SK-N-SH (cell line): ENCODE measurements around the gene CMC4. TPM values are rescaled to one million over a fixed set of nuclear protein-coding genes. Genes with fewer than 3 reads are reported as not detected.
A peak's percentile ranks its signal among the peaks of the same experiment; 100 is the strongest.

ENCODE experiments used
- CTCF ChIA-PET: fragments of 300-600, 350-600 bp; formaldehyde crosslinking; extraction: SDS; loops from one replicate; lab custom pipeline; 2021; lab: Yijun Ruan, JAX
- POLR2A ChIA-PET: fragments of 350-600 bp; sonication (Branson Sonifier 250); formaldehyde crosslinking; extraction: SDS; loops from one replicate; lab custom pipeline; 2020; ENCODE audit warnings: antibody characterized with exemption, inconsistent platforms; lab: Yijun Ruan, JAX
- DNase-seq: peaks from one replicate; pipeline ENCODE4 v3.0.0; 2012
- H2AFZ ChIP-seq: fragments of 200-600 bp; sonication (generic); 2 replicates; pipeline ENCODE4 v1.8.1; 2016; ENCODE audit warnings: antibody characterized with exemption, mild to moderate bottlenecking, low read depth
- H3F3A ChIP-seq: fragments of 200-600 bp; sonication (generic); replicated peaks from 2 replicates; pipeline ENCODE3; 2016; ENCODE audit warnings: antibody characterized with exemption, mild to moderate bottlenecking; ENCODE audit not compliant: insufficient read depth
- H3K27ac ChIP-seq, 2 experiments: fragments of 200-500 bp in 1 of 2; fragments of 200-600 bp in 1 of 2; sonication (Bioruptor generic) in 1 of 2; sonication (generic), shearing (Covaris generic) in 1 of 2; 2 replicates each; pipeline versions ENCODE4 v1.5.1 to v1.6.1; 2014 to 2016; ENCODE audit warnings: low read depth in 2 of 2, inconsistent platforms in 1 of 2, low read length in 1 of 2, mild to moderate bottlenecking in 1 of 2, mixed read lengths in 1 of 2
- H3K27me3 ChIP-seq: fragments of 200-600 bp; sonication (generic), shearing (Covaris generic); 2 replicates; pipeline ENCODE4 v1.6.1; 2016; ENCODE audit warnings: mixed run types; ENCODE audit not compliant: insufficient read depth
- H3K36me3 ChIP-seq, 2 experiments: fragments of 200-500 bp in 1 of 2; fragments of 200-600 bp in 1 of 2; sonication (Bioruptor generic) in 1 of 2; sonication (generic) in 1 of 2; replicated peaks in 1 of 2; 2 replicates each; pipeline versions ENCODE3 to v1.5.1; 2014 to 2016; ENCODE audit warnings: low read length in 1 of 2, mild to moderate bottlenecking in 1 of 2; ENCODE audit not compliant: insufficient read depth in 2 of 2, control insufficient read depth in 1 of 2
- H3K4me1 ChIP-seq, 2 experiments: fragments of 200-500 bp in 1 of 2; fragments of 200-600 bp in 1 of 2; sonication (Bioruptor generic) in 1 of 2; sonication (generic), shearing (Covaris generic) in 1 of 2; 2 replicates each; pipeline versions ENCODE4 v1.5.1 to v1.6.1; 2014 to 2016; ENCODE audit warnings: low read depth in 1 of 2, low read length in 1 of 2, mixed run types in 1 of 2; ENCODE audit not compliant: insufficient read depth in 2 of 2, control insufficient read depth in 1 of 2
- H3K4me2 ChIP-seq: fragments of 200-600 bp; sonication (generic), shearing (Covaris generic); 2 replicates; pipeline ENCODE4 v1.6.1; 2017; ENCODE audit warnings: mixed run types
- H3K4me3 ChIP-seq, 2 experiments: fragments of 200-500 bp in 1 of 2; fragments of 200-600 bp in 1 of 2; sonication (Bioruptor generic) in 1 of 2; sonication (generic), shearing (Covaris generic) in 1 of 2; 2 replicates each; pipeline versions ENCODE4 v1.5.1 to v1.8.1; 2014 to 2016; ENCODE audit warnings: low read depth in 2 of 2, inconsistent platforms in 1 of 2, low read length in 1 of 2, mild to moderate bottlenecking in 1 of 2, mixed read lengths in 1 of 2, moderate library complexity in 1 of 2
- H3K79me2 ChIP-seq: fragments of 200-600 bp; sonication (generic); 2 replicates; pipeline ENCODE4 v1.8.1; 2017; ENCODE audit warnings: mild to moderate bottlenecking; ENCODE audit not compliant: insufficient read depth
- H3K9ac ChIP-seq: fragments of 200-600 bp; sonication (generic); 2 replicates; pipeline ENCODE4 v1.6.1; 2017; ENCODE audit warnings: mixed run types
- H3K9me2 ChIP-seq: fragments of 200-600 bp; sonication (generic); 2 replicates; pipeline ENCODE4 v1.6.1; 2017; ENCODE audit warnings: mixed run types
- H3K9me3 ChIP-seq: fragments of 200-600 bp; sonication (generic); 2 replicates; pipeline ENCODE4 v1.6.1; 2017; ENCODE audit warnings: mixed run types, mild to moderate bottlenecking, moderate library complexity
- H4K20me1 ChIP-seq: fragments of 200-600 bp; sonication (generic); 2 replicates; pipeline ENCODE4 v1.6.1; 2017; ENCODE audit warnings: mild to moderate bottlenecking, mixed run types; ENCODE audit not compliant: insufficient read depth
- CHD2 ChIP-seq: fragments of 150-350 bp; IDR thresholded peaks from 2 replicates; pipeline ENCODE4 v1.6.1; 2018; ENCODE audit warnings: low read length; ENCODE audit not compliant: partially characterized antibody
- CTCF ChIP-seq: fragments of 200-600 bp; sonication (generic); IDR thresholded peaks from 2 replicates; pipeline ENCODE4 v1.6.1; 2017; ENCODE audit warnings: antibody characterized with exemption, mild to moderate bottlenecking, moderate library complexity
- FOSL2 ChIP-seq: IDR thresholded peaks from 2 replicates; pipeline ENCODE4 v1.4.0; 2012; ENCODE audit warnings: low read depth, mild to moderate bottlenecking, moderate library complexity, borderline replicate concordance
- MEF2A ChIP-seq: IDR thresholded peaks from 2 replicates; pipeline ENCODE4 v1.4.0; 2012; ENCODE audit warnings: low read depth, borderline replicate concordance
- POLR2AphosphoS5 ChIP-seq: IDR thresholded peaks from 2 replicates; pipeline ENCODE4 v1.6.1; 2012; ENCODE audit warnings: low read depth, low read length
- RAD21 ChIP-seq: IDR thresholded peaks from 2 replicates; pipeline ENCODE4 v1.6.1; 2012; ENCODE audit warnings: mild to moderate bottlenecking, low read length
- SMC3 ChIP-seq: IDR thresholded peaks from 2 replicates; pipeline ENCODE4 v1.6.1; 2012; ENCODE audit warnings: low read depth, low read length, improper control_type of control experiment
- TCF12 ChIP-seq: IDR thresholded peaks from 2 replicates; pipeline ENCODE4 v1.4.0; 2012
- ZBTB33 ChIP-seq: IDR thresholded peaks from 2 replicates; pipeline ENCODE4 v1.4.0; 2012; ENCODE audit warnings: low read depth, borderline replicate concordance
- WGBS: methylation state at CpG from one replicate; pipeline ENCODE4 v1.1.6; 2017; ENCODE audit warnings: low lambda C conversion rate; 5-methylcytosine and 5-hydroxymethylcytosine counted together
- polyA plus RNA-seq, 3 experiments: library from polyadenylated mRNA; depleted of rRNA; stranded (reverse); fragments of >200 nt; gene quantifications; 2 replicates each; pipeline ENCODE4 v1.2.3, GENCODE V29; 2012

The CMC4 gene
- polyA plus RNA-seq, 1 of the 3 experiments (the other 2 are of a cell fraction) = 12.0 TPM

- Histone ChIP-seq H3K4me2 (no peak overlapping the region), H3K9me2 (no peaks in the 10 kb centered on the region), H3K9me3 (no peaks in the 10 kb centered on the region), H3K4me3 (no peak overlapping the region), H3K36me3 (peaks cover 4 to 7% of the 10 kb centered on the region in 2 experiments), H2AFZ (no peak overlapping the region), H3F3A (no peaks in the 10 kb centered on the region), H3K27me3 (no peaks in the 10 kb centered on the region), H4K20me1 (no peaks in the 10 kb centered on the region), H3K27ac (no peak overlapping the region), H3K79me2 (no peaks in the 10 kb centered on the region), H3K4me1 (no peaks in the 10 kb centered on the region), H3K9ac (no peak overlapping the region)
- ChIA-PET CTCF (interaction anchor here (0.6 to 2.6 kb wide), 17 partner anchors 8 to 295 kb away, joined by 3 to 9 read pairs (median 5); no protein-coding TSS in a partner anchor), POLR2A (no interaction called here)
- peak; percentile 34 for TF ChIP-seq SMC3
- TF ChIP-seq CTCF = peak; percentile 61
- peak; percentile 42 for TF ChIP-seq RAD21
- TF ChIP-seq CHD2 = no peak
- TF ChIP-seq ZBTB33 = no peak
- TF ChIP-seq FOSL2 = no peak
- peak; percentile 50 for DNase-seq
- 74% methylated on average over 23 of the region's 24 CpGs for WGBS
Observed at GRCh38 chrX:155086202-155086840, 15.4 kb upstream of the CMC4 start.

GRCh38 chrX:155071694-155072280, 851 bp upstream of the CMC4 start:
- DNase-seq = no peak
- Histone ChIP-seq H3K27ac (peak overlapping the region; percentile 60 to 76; a peak in 3 of 4 replicates), H3K4me3 (peak overlapping the region; percentile 55 to 72), H3K27me3 (no peaks in the 10 kb centered on the region), H3K9me2 (no peaks in the 10 kb centered on the region), H3K9ac (peak overlapping the region; percentile 65), H3K4me2 (peak overlapping the region; percentile 60), H4K20me1 (no peaks in the 10 kb centered on the region), H3K79me2 (peaks cover 42% of the 10 kb centered on the region), H3K36me3 (peaks cover 0 to 10% of the 10 kb centered on the region in 2 experiments), H2AFZ (peak overlapping the region; percentile 56; the same call in 1 of the 2 replicates), H3K9me3 (no peaks in the 10 kb centered on the region), H3F3A (peaks cover 5% of the 10 kb centered on the region), H3K4me1 (no peaks in the 10 kb centered on the region; a peak in 2 of 4 replicates)
- 6% methylated on average over 25 of the region's 25 CpGs for WGBS
- TF ChIP-seq TCF12 (no peak), FOSL2 (no peak), MEF2A (no peak), POLR2AphosphoS5 (no peak), CTCF (no peak)
- CTCF ChIA-PET = interaction anchor here (1.4 kb wide), 1 partner anchor 15 kb away, joined by 5 read pairs; no protein-coding TSS in a partner anchor
- POLR2A ChIA-PET = no interaction called here
